Activated T-helper 1 cell treated with Interleukin-2 at 50 U/mL for 16 hours (primary cell): ENCODE data around the gene EIF4G3.
"Not testable (repeated sequence)": the region's sequence is repeated elsewhere in the genome, so short reads cannot be mapped to it uniquely, and the experiment has no call there.

Experiments used
- DNase-seq: peaks from one replicate; pipeline ENCODE4 v3.0.0-alpha.2; 2020; ENCODE audit warnings: low read depth

Gene EIF4G3

GRCh38 chr1:21067551-21068227 lies 109.0 kb downstream of the EIF4G3 start:
- no peak for DNase-seq

- no peak for DNase-seq
Observed at GRCh38 chr1:21066356-21067012, 110.2 kb downstream of the EIF4G3 start.

GRCh38 chr1:21065851-21066250 lies 110.8 kb downstream of the EIF4G3 start:
- DNase-seq: no peak

- DNase-seq: no peak
Observed at GRCh38 chr1:21064057-21064456, 112.6 kb downstream of the EIF4G3 start.

GRCh38 chr1:21060523-21060922 lies 116.2 kb downstream of the EIF4G3 start:
- no peak for DNase-seq

- DNase-seq: no peak
Observed at GRCh38 chr1:21059021-21059420, 117.7 kb downstream of the EIF4G3 start.

GRCh38 chr1:21058035-21058793 lies 118.5 kb downstream of the EIF4G3 start:
- DNase-seq: no peak

GRCh38 chr1:21053189-21053928 lies 123.3 kb downstream of the EIF4G3 start:
- not testable (repeated sequence) for DNase-seq

- no peak for DNase-seq
Observed at GRCh38 chr1:21052034-21052433, 124.7 kb downstream of the EIF4G3 start.

GRCh38 chr1:21051177-21051825 lies 125.4 kb downstream of the EIF4G3 start:
- no peak for DNase-seq

GRCh38 chr1:21050031-21050430 lies 126.7 kb downstream of the EIF4G3 start:
- DNase-seq: no peak

GRCh38 chr1:21048462-21048861 lies 128.2 kb downstream of the EIF4G3 start:
- DNase-seq: no peak

GRCh38 chr1:21046132-21046531 lies 130.6 kb downstream of the EIF4G3 start:
- DNase-seq: no peak

GRCh38 chr1:21045351-21045750 lies 131.3 kb downstream of the EIF4G3 start:
- no peak for DNase-seq

- DNase-seq: no peak
Observed at GRCh38 chr1:21042929-21043605, 133.6 kb downstream of the EIF4G3 start.

- DNase-seq: no peak
Observed at GRCh38 chr1:21041541-21041940, 135.2 kb downstream of the EIF4G3 start.

GRCh38 chr1:21037091-21037490 lies 139.6 kb downstream of the EIF4G3 start:
- no peak for DNase-seq

- DNase-seq: no peak
Observed at GRCh38 chr1:21035794-21036193, 140.9 kb downstream of the EIF4G3 start.

GRCh38 chr1:21034725-21035628 lies 141.7 kb downstream of the EIF4G3 start:
- no peak for DNase-seq

GRCh38 chr1:21032741-21033140 lies 144.0 kb downstream of the EIF4G3 start:
- DNase-seq: no peak
